IMR-90 (cell line): Measurements from ENCODE around the gene CAST. TPM values are rescaled to one million over a fixed set of nuclear protein-coding genes. Genes with fewer than 3 reads are reported as not detected.

Experiments used
- BHLHE40 ChIP-seq: fragments of 150-350 bp; IDR thresholded peaks from 2 replicates; pipeline ENCODE4 v1.6.1; 2016; ENCODE audit warnings: mild to moderate bottlenecking, low read depth, low read length
- CEBPB ChIP-seq: IDR thresholded peaks from 2 replicates; pipeline ENCODE4 v1.6.1; 2012; ENCODE audit warnings: low read depth, low read length, improper control_type of control experiment
- MAZ ChIP-seq: IDR thresholded peaks from 2 replicates; pipeline ENCODE4 v1.6.1; 2012; ENCODE audit warnings: low read depth, mild to moderate bottlenecking, low read length, improper control_type of control experiment, moderate library complexity, borderline replicate concordance
- polyA plus RNA-seq, 3 experiments: library from polyadenylated mRNA; depleted of rRNA; stranded (reverse); fragments of >200 nt; gene quantifications; 2 replicates each; pipeline ENCODE4 v1.2.3, GENCODE V29; 2012; ENCODE audit warnings: low replicate concordance in 1 of 3
- total RNA-seq: library from RNA; depleted of rRNA; stranded (reverse); fragments of >200 nt; gene quantifications from 2 replicates; pipeline ENCODE4 v1.2.3, GENCODE V29; 2012; rRNA removed
- TF ChIP-seq, protein P1 (sequence below): conservative IDR thresholded peaks from 2 replicates; pipeline ENCODE4 v1.5.1; 2012; ENCODE audit warnings: mild to moderate bottlenecking, low read depth, low read length, improper control_type of control experiment

CAST gene
- total and polyA plus RNA-seq, 2 of the 4 experiments (the other 2 are of a cell fraction), result 91.3 to 128 TPM

DNA sequence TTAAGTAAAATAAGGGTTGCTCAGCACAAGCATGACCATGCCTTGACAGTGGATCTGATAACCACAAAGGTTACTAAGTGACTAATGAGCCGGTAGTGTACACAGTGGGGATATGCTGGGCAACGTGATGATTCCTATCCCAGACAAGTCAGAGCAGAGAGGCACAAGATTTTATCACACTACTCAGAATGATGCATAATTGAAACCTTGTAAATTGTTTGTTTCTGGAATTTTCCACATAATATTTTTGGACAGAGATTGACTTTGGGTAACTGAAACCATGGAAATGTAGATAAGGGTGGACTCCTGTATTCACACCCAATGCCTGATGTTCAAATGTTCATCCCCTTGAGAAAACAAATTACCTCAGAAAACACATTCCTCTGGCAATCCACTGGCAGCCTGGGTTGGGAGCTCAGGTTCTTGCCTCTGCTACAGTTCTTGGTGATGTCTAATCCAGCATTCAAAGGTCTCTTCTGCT lies 161.8 kb downstream of the CAST start (continued):
- TF ChIP-seq, protein P1, sequence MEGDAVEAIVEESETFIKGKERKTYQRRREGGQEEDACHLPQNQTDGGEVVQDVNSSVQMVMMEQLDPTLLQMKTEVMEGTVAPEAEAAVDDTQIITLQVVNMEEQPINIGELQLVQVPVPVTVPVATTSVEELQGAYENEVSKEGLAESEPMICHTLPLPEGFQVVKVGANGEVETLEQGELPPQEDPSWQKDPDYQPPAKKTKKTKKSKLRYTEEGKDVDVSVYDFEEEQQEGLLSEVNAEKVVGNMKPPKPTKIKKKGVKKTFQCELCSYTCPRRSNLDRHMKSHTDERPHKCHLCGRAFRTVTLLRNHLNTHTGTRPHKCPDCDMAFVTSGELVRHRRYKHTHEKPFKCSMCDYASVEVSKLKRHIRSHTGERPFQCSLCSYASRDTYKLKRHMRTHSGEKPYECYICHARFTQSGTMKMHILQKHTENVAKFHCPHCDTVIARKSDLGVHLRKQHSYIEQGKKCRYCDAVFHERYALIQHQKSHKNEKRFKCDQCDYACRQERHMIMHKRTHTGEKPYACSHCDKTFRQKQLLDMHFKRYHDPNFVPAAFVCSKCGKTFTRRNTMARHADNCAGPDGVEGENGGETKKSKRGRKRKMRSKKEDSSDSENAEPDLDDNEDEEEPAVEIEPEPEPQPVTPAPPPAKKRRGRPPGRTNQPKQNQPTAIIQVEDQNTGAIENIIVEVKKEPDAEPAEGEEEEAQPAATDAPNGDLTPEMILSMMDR, result no peak
- TF ChIP-seq MAZ (no peak), BHLHE40 (peak; percentile 81), CEBPB (peak; percentile 8; the same call in 1 of the 2 replicates)

Other genes starting within 250 kb of the CAST start
- not detected in 2 replicates for gene PCSK1, start 229.1 kb upstream of the CAST start, total RNA-seq
- gene PCSK1, start 229.1 kb upstream of the CAST start, polyA plus RNA-seq (2012; rRNA removed), result not detected in 2 replicates
- 17.8 and 22.2 TPM in 2 replicates for gene ERAP1, start 145.6 kb downstream of the CAST start, total RNA-seq
- 24.2 and 27.2 TPM in 2 replicates for gene ERAP1, start 145.6 kb downstream of the CAST start, polyA plus RNA-seq (2012; rRNA removed)
- 18.3 and 21.3 TPM in 2 replicates for gene ERAP2, start 214.1 kb downstream of the CAST start, total RNA-seq
- gene ERAP2, start 214.1 kb downstream of the CAST start, polyA plus RNA-seq (2012; rRNA removed), result 10.6 and 11.0 TPM in 2 replicates